Right lobe of liver (tissue), 6 donors: Measurements from ENCODE around the gene STK4. TPM values are rescaled to one million over a fixed set of nuclear protein-coding genes. Genes with fewer than 3 reads are reported as not detected.

ENCODE experiments used
- ATAC-seq, 4 donors: fragments of 200-7000 bp; cut with Tn5 transposase; one replicate each; pipeline ENCODE4 v1.9.1; 2020; ENCODE audit warnings: mild to moderate bottlenecking in 4 of 4, moderate library complexity in 4 of 4
- DNase-seq, 3 donors: peaks; one replicate each; pipeline ENCODE4 v3.0.0-alpha.2; 2020
- H3K27ac ChIP-seq, 3 donors: fragments of 200-600 bp; one replicate each; pipeline ENCODE4 v1.8.0; 2022
- H3K27me3 ChIP-seq, 2 donors: fragments of 200-600 bp; one replicate each; pipeline ENCODE4 v1.8.0; 2022
- H3K36me3 ChIP-seq, 4 donors: fragments of 200-600 bp; sonication (generic) in 1 of 4; one replicate each; pipeline versions ENCODE4 v1.5.1 to v1.8.0; 2017 to 2022; ENCODE audit warnings: control low read depth in 1 of 4
- H3K4me1 ChIP-seq, 4 donors: fragments of 200-600 bp; sonication (generic) in 1 of 4; one replicate each; pipeline versions ENCODE4 v1.5.1 to v1.8.0; 2017 to 2022; ENCODE audit warnings: control low read depth in 1 of 4
- H3K4me3 ChIP-seq, 3 donors: fragments of 200-600 bp; one replicate each; pipeline ENCODE4 v1.8.0; 2022
- H3K9me3 ChIP-seq, 4 donors: fragments of 200-600 bp; sonication (generic) in 1 of 4; one replicate each; pipeline versions ENCODE4 v1.5.1 to v1.8.0; 2017 to 2022; ENCODE audit warnings: control low read depth in 1 of 4
- POLR2A ChIP-seq: fragments of 450-650 bp; IDR thresholded peaks from one replicate; pipeline ENCODE4 v1.6.1; 2017; ENCODE audit warnings: antibody characterized with exemption, mild to moderate bottlenecking
- WGBS: methylation state at CpG from one replicate; pipeline ENCODE4 v1.1.6; 2018; ENCODE audit warnings: low coverage, low lambda C conversion rate; ENCODE audit not compliant: insufficient coverage; ENCODE audit errors: missing lambda C conversion rate; 5-methylcytosine and 5-hydroxymethylcytosine counted together
- intact Hi-C, 2 donors: fragments of 100-400 bp; cut with DNase I; formaldehyde crosslinking; loops; one replicate each; pipeline versions ENCODE4 v1.11.2 to v1.14.1; 2022
- total RNA-seq, 6 experiments: library from RNA; depleted of rRNA in 2 of 6; stranded (reverse); fragments of >200 nt in 2 of 6; fragmentation: NEBNext Ultra II Directional in 3 of 6; extraction: Animal tissue kit (Norgen Biotek cat#: 25700) in 3 of 6; gene quantifications; one replicate each; pipeline versions ENCODE4 v1.1.0 to v1.2.4, GENCODE V29; 2016 to 2023
- TF ChIP-seq, protein P1 (sequence below), 4 donors: fragments of 200-600 bp in 3 of 4; fragments of 450-650 bp in 1 of 4; IDR thresholded peaks; one replicate each; pipeline versions ENCODE4 v1.5.1 to v1.8.0; 2016 to 2022; ENCODE audit warnings: antibody characterized with exemption in 4 of 4, mild to moderate bottlenecking in 2 of 4
- donor health status: DM: no; HTN: yes; CAD: no.
- donor health status: DM: no; HTN: no; CAD: no.
- donor health status: DM: no; HTN: no; CAD: no.
- donor health status: DM: no; HTN: yes; CAD: no.
- donor health status: DM: no; HTN: yes; CAD: no.

The STK4 gene
- total RNA-seq, 6 experiments from 2014 or later: 9.7 to 17.5 (median 13.4) TPM

DNA sequence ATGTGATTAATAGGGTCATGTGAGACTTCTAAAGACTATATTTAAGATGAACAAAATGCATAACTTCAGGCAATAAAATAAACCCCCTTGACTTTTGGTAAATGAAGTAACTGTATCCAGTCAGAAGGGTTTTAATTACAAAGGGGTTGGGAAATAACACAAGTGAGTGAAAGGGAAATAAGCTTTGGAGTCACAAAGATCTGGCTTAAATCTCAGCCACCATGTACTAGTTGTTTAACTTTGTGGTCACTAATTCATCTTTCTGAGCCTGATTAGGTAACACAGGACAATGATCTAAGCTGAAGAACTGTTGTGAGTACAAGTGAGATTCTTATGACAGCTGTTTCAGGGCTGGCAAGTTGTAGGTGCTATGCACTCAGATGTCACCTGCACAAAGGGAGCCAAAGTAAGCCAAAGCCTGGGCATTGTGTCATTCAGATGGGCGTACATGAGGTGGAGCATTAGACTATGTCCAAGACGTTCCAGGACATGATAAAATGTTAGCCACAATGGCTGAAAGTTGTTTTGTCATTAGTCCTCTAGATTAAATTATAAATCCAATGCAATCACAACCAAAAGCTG is 19.9 kb upstream of the STK4 start:
- DNase-seq (peak in 1 of 3 donors; percentile 65), ATAC-seq (peak; percentile 45 to 88 (median 70))
- Histone ChIP-seq H3K36me3 (peaks cover 0 to 51% (median 8%) of the 10 kb centered on the region in 4 donors), H3K27ac (peak overlapping the region in 2 of 3 donors; percentile 68 to 83), H3K27me3 (no peaks in the 10 kb centered on the region), H3K9me3 (no peaks in the 10 kb centered on the region), H3K4me3 (no peak overlapping the region), H3K4me1 (peaks cover 0 to 20% (median 6%) of the 10 kb centered on the region in 4 donors)
- 32% methylated on average over 2 of the region's 2 CpGs for WGBS
- no peak for TF ChIP-seq POLR2A
- TF ChIP-seq, protein P1, sequence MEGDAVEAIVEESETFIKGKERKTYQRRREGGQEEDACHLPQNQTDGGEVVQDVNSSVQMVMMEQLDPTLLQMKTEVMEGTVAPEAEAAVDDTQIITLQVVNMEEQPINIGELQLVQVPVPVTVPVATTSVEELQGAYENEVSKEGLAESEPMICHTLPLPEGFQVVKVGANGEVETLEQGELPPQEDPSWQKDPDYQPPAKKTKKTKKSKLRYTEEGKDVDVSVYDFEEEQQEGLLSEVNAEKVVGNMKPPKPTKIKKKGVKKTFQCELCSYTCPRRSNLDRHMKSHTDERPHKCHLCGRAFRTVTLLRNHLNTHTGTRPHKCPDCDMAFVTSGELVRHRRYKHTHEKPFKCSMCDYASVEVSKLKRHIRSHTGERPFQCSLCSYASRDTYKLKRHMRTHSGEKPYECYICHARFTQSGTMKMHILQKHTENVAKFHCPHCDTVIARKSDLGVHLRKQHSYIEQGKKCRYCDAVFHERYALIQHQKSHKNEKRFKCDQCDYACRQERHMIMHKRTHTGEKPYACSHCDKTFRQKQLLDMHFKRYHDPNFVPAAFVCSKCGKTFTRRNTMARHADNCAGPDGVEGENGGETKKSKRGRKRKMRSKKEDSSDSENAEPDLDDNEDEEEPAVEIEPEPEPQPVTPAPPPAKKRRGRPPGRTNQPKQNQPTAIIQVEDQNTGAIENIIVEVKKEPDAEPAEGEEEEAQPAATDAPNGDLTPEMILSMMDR (IDR thresholded peaks at IDR 0.05): no peak
- intact Hi-C loops: no loop called here

DNA sequence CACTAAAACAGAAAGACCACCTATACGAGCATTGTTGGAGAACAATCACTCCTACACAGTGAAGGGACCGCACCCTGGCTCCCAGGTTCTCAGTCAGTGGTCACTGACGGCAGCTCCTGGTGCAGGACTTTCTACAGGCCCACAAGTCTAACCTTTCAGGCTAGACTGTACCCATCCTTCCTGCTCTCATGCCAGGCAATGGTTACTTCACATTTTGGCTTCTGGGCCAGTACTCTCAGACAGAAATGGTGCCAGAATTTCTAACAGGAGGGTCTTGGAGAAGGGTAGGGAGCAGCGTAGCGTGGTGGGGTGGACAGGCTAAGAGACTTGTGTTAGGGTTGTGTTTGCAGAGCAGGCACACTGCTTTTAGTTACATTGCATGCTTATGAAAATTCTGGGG is 18.2 kb upstream of the STK4 start:
- intact Hi-C loops: no loop called here
- no peaks in the 10 kb centered on the region for H3K9me3 ChIP-seq
- peaks cover 0 to 41% (median 5%) of the 10 kb centered on the region in 4 donors for H3K36me3 ChIP-seq
- H3K27ac ChIP-seq: peak overlapping the region in 1 of 3 donors; percentile 68
- TF ChIP-seq, protein P1 (IDR thresholded peaks at IDR 0.05): no peak
- TF ChIP-seq POLR2A: no peak
- 83% methylated on average over 1 of the region's 5 CpGs for WGBS
- ATAC-seq (no peak), DNase-seq (no peak)
- H3K27me3 ChIP-seq: no peaks in the 10 kb centered on the region
- no peak overlapping the region for H3K4me3 ChIP-seq
- peaks cover 0 to 20% (median 6%) of the 10 kb centered on the region in 4 donors for H3K4me1 ChIP-seq

DNA sequence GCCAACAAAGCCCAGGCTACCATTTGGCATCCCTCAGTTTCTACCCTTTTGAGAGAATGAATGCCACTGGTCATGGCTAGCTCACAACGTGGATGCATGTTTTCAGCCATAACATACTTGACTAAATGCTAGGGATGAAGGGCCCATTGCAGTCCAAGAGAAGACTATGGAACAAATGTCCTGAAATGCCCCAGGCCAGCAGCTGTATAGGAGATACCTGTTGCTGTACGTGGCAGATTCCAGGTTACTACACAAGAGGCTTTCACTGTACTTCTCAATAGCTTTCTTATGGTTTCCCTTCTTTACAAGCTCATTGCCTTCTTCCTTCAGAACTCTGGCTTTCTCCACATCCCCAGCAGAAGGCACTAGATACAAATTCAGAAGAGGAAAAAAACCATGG is 17.8 kb upstream of the STK4 start:
- H3K4me1 ChIP-seq: peaks cover 0 to 20% (median 6%) of the 10 kb centered on the region in 4 donors
- TF ChIP-seq, protein P1 (IDR thresholded peaks at IDR 0.05): no peak
- intact Hi-C loops: no loop called here
- WGBS: 70% methylated on average over 1 of the region's 2 CpGs
- H3K9me3 ChIP-seq: no peaks in the 10 kb centered on the region
- no peak for DNase-seq
- no peak overlapping the region for H3K4me3 ChIP-seq
- ATAC-seq: no peak
- no peaks in the 10 kb centered on the region for H3K27me3 ChIP-seq
- H3K27ac ChIP-seq: no peak overlapping the region
- peaks cover 0 to 37% (median 5%) of the 10 kb centered on the region in 4 donors for H3K36me3 ChIP-seq

DNA sequence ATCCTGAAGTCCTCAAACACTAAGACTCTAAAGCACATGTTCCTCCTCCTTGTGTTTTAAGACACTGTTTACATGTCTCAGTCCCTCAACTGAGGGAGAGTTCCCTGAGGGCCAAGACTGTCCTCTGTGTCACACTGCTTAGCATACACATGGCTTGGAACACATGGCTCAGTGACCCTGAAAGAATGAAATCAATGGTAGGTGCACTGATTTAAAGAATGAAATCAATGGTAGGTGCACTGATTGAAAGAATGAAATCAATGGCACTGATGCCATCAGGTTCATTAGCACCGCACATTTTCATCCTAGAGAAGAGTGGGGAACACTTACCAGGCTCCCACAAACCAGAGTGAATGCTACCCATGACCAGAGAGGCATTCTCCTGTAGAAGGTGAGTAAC is 15.9 kb upstream of the STK4 start:
- DNase-seq (no peak), ATAC-seq (no peak)
- intact Hi-C loops: no loop called here
- Histone ChIP-seq H3K36me3 (peaks cover 0 to 44% (median 11%) of the 10 kb centered on the region in 4 donors), H3K27ac (no peak overlapping the region), H3K4me3 (no peak overlapping the region), H3K9me3 (no peaks in the 10 kb centered on the region), H3K4me1 (peaks cover 0 to 20% (median 6%) of the 10 kb centered on the region in 4 donors), H3K27me3 (no peaks in the 10 kb centered on the region)
- TF ChIP-seq POLR2A: no peak
- TF ChIP-seq, protein P1 (IDR thresholded peaks at IDR 0.05): no peak
- no CpG with 5 or more reads among the region's 1 CpG for WGBS
